Fibroblast of pulmonary artery (primary cell): ENCODE data around the gene TTC28.

ENCODE experiments used
- DNase-seq: peaks from one replicate; pipeline ENCODE4 v3.0.0-alpha.2; 2010; ENCODE audit warnings: low read depth
- H3K4me3 ChIP-seq: replicated peaks from 2 replicates; pipeline ENCODE4 v1.5.1; 2011; ENCODE audit warnings: low read depth, mild to moderate bottlenecking, control low read depth, low read length, moderate library complexity
- CTCF ChIP-seq: IDR thresholded peaks from 2 replicates; pipeline ENCODE4 v1.5.1; 2011; ENCODE audit warnings: mild to moderate bottlenecking, control low read depth, low read length, inconsistent platforms; ENCODE audit errors: missing control alignments

Gene TTC28

GRCh38 chr22:28410050-28410816 is 269.4 kb downstream of the TTC28 start:
- H3K4me3 ChIP-seq = no peak overlapping the region
- DNase-seq = peak; percentile 53
- no peak for TF ChIP-seq CTCF

GRCh38 chr22:28408709-28409108 is 270.9 kb downstream of the TTC28 start:
- no peak for DNase-seq
- no peak for TF ChIP-seq CTCF
- no peak overlapping the region for H3K4me3 ChIP-seq

- no peak overlapping the region for H3K4me3 ChIP-seq
- TF ChIP-seq CTCF = no peak
- DNase-seq = no peak
These were observed 272.0 kb downstream of the TTC28 start for GRCh38 chr22:28407645-28408044.

GRCh38 chr22:28406246-28406645 is 273.4 kb downstream of the TTC28 start:
- no peak for TF ChIP-seq CTCF
- no peak for DNase-seq
- no peak overlapping the region for H3K4me3 ChIP-seq

GRCh38 chr22:28405588-28405987 is 274.1 kb downstream of the TTC28 start:
- no peak for TF ChIP-seq CTCF
- DNase-seq = no peak
- H3K4me3 ChIP-seq = no peak overlapping the region

DNA sequence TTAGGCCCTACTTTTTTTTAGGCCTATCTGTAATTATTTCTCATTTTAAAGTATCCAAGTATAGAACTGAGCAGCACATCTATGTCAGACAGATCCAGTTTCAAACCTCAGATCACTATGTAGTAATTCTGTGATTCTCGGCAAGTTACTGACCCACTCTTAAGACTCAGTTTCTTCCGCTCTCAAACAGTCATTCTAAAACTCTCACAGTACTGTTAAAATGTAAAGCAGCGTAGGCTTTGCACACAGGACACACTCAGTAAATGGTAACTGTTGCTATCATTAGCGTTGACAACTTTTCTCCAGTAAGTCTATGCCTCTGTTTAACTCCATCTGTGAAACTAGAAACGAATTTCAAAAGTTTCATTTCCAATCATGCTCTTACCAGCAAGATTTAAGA is 277.1 kb downstream of the TTC28 start:
- TF ChIP-seq CTCF = no peak
- DNase-seq = no peak
- H3K4me3 ChIP-seq = no peak overlapping the region

- no peak overlapping the region for H3K4me3 ChIP-seq
- no peak for TF ChIP-seq CTCF
- DNase-seq = no peak
These were observed 277.6 kb downstream of the TTC28 start for GRCh38 chr22:28402060-28402459.
